Fibroblast of mammary gland (primary cell): Measurements from ENCODE around the gene CAMKMT.

ENCODE experiments used
- DNase-seq: peaks from one replicate; pipeline ENCODE4 v3.0.0-alpha.2; 2010; ENCODE audit warnings: low read depth
- H3K4me3 ChIP-seq: 2 replicates; pipeline ENCODE4 v1.5.1; 2011; ENCODE audit warnings: low read depth, mild to moderate bottlenecking, low read length, moderate library complexity; ENCODE audit not compliant: control insufficient read depth
- TF ChIP-seq, protein P1 (sequence below): conservative IDR thresholded peaks from 2 replicates; pipeline ENCODE4 v1.5.1; 2011; ENCODE audit warnings: low read depth, low read length, inconsistent platforms; ENCODE audit not compliant: control insufficient read depth, insufficient read depth

Gene CAMKMT

DNA sequence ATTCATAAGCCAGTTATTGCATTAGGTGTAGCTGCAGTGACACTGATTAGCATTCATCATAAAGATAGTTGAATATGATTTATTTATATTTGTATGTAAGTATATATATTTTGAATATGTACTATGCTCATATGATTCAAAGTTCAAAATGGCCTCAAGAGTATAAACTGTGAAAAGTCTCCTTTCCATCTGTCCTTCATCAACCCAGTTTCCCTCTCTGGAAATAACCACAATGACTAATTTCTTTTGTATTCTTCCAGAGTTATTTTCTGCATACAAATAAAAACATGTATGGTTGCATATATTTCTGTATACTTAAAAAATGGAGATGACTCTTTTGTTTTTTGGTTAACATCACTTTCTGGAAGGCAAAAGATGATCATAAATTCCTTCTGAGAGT, 95.2 kb downstream of the CAMKMT start:
- TF ChIP-seq, protein P1, sequence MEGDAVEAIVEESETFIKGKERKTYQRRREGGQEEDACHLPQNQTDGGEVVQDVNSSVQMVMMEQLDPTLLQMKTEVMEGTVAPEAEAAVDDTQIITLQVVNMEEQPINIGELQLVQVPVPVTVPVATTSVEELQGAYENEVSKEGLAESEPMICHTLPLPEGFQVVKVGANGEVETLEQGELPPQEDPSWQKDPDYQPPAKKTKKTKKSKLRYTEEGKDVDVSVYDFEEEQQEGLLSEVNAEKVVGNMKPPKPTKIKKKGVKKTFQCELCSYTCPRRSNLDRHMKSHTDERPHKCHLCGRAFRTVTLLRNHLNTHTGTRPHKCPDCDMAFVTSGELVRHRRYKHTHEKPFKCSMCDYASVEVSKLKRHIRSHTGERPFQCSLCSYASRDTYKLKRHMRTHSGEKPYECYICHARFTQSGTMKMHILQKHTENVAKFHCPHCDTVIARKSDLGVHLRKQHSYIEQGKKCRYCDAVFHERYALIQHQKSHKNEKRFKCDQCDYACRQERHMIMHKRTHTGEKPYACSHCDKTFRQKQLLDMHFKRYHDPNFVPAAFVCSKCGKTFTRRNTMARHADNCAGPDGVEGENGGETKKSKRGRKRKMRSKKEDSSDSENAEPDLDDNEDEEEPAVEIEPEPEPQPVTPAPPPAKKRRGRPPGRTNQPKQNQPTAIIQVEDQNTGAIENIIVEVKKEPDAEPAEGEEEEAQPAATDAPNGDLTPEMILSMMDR = no peak
- peak; percentile 51 for DNase-seq
- H3K4me3 ChIP-seq = no peak overlapping the region

DNA sequence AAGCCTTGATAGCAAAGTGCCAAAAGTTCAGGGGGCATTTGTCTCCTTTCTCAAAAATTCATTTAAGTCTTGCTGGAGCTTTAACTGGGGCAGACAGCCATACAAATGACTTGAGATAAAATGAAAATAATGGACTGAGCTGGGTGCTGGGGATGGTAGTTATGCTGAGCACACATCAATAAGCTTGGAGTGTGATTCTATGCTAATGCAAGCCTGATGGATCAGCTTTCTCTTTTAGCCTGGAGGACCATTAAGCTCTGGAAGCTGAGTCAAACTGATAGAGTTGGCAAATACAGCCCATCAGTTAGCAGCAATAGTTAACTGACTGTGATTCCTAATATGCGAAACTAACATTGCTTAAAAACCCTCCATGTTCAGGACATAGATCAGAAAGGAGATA, 98.0 kb downstream of the CAMKMT start:
- DNase-seq = no peak
- TF ChIP-seq, protein P1 = no peak
- H3K4me3 ChIP-seq = no peak overlapping the region

DNA sequence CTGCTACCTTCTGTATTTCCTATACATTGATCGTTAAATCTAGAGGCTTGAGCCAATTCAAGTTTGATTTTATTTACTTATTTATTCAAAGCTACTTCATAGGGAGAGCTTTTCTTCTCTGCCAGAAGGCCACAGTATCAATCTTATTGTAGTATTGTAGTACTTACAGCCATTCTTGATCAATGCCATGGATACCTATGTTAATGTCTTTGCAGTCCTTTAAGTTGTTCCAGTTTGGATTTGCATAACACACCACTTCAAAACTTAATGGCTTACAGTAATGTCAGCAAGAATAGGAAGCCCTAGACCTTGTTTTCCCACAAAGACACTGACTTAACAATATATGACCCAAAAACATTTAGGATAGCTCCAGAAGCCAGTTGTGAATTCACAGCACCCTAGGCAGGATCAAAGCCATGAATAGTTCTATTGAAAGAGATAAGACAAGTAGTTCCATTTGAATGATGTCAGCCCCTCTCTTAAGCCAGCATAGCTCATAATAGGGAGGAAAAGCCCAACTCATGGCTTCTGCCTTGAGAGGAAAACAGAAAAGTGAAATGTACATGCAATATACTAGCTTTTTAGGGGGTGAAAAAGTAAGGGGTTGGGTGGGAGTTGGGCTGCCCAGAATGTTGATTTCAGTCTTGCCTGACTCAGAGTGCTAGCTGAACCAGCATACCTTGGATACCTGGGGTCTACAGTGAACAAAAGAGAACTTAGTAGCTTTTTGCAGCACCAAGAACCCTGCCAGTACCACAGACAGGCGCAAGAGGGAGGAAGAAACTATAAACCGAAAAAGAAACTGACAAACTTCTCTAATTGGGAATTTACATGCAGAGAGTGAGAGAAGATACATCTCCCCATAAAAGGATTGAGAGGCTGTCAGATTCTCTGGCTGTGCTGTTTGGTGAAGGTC, 101.4 kb downstream of the CAMKMT start:
- TF ChIP-seq, protein P1 = no peak
- no peak overlapping the region for H3K4me3 ChIP-seq
- DNase-seq = no peak

DNA sequence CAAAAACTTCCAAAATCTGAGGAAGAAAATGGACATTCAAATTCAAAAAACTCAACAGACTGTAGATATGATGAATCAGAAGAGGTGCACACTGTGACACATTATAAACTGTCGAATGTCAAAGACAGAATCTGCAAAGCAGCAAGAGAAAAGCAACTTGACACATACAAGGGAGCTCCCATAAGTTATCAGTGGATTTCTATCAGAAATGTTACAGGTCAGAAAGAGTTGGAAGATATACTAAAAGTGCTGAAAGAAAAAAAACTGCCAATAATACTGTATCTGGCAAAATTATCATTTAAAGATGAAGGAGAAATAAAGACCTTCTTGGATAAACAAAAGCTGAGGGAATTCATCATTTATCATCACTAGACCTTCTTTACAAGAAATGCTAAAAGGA, 102.7 kb downstream of the CAMKMT start:
- TF ChIP-seq, protein P1 = no peak
- no peak overlapping the region for H3K4me3 ChIP-seq
- DNase-seq = no peak

DNA sequence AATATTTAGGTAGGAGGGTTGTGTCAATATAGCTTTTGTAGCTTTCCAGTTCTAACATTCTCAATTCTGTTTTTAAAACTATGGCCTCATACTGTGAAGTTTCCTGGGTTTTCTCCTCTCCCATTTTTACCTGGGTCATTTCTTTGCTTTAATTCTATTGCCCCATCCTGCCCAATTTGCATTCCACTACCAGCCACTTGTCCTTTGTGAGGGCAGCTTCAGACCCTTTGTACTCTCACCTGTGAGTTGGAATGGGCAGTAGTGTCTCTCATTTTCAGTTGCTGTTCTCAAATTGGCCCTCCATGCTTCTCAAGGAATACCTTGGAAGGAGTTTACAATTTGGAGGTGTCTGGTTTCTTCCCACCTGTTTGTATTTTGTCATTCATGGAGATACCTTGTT, 108.4 kb downstream of the CAMKMT start:
- DNase-seq = no peak
- no peak overlapping the region for H3K4me3 ChIP-seq
- TF ChIP-seq, protein P1 = no peak

DNA sequence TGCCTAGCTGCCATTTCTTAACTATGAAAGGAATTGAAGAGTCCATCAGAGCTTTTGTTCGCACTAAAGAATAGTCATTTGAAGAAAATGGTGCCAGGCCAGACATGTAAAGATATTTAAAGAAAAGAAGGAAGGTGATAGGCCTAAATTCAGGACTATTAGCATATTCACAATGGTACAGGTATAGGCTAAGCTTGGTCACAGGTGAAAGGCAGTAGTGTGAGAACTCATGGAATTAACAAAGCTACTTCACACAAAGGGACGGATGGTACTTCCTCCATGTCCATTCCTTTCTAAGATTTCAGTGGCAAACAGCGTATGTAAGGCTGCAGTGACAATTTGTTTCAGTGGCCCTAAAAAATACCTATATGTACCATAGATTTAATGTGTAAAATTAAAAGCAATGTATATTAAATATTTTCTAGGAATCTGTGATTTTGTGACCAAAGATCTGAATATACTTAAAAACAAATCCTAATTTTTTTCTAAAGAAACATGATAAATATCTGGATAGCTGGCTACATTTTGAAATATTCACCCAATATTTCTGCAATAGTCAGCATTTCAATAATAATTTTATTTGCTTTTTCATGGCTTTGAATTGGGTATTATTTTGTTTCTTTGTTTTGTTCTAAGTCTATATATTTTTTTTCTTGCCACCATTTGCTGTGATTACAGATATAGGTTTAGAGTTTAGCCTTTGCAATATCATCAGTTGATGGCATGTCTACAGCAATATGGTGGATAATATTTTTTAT, 116.1 kb downstream of the CAMKMT start:
- no peak for DNase-seq
- TF ChIP-seq, protein P1 = no peak
- no peak overlapping the region for H3K4me3 ChIP-seq
